KBM-7 (cell line): ENCODE measurements around the gene UBE2I.
A peak's percentile ranks its signal among the peaks of the same experiment; 100 is the strongest.

Experiments used
- DNase-seq: peaks from one replicate; pipeline ENCODE4 v3.0.0-alpha.2; 2015
- in situ Hi-C: fragments of 300-500 bp; cut with MboI; formaldehyde crosslinking; loops from 2 replicates; pipeline ENCODE4 v1.14.3; 2020; ENCODE audit warnings: low sequenced_read_pairs, low pct_unique_long_range_greater_than_20kb, mixed read lengths

Gene UBE2I

DNA sequence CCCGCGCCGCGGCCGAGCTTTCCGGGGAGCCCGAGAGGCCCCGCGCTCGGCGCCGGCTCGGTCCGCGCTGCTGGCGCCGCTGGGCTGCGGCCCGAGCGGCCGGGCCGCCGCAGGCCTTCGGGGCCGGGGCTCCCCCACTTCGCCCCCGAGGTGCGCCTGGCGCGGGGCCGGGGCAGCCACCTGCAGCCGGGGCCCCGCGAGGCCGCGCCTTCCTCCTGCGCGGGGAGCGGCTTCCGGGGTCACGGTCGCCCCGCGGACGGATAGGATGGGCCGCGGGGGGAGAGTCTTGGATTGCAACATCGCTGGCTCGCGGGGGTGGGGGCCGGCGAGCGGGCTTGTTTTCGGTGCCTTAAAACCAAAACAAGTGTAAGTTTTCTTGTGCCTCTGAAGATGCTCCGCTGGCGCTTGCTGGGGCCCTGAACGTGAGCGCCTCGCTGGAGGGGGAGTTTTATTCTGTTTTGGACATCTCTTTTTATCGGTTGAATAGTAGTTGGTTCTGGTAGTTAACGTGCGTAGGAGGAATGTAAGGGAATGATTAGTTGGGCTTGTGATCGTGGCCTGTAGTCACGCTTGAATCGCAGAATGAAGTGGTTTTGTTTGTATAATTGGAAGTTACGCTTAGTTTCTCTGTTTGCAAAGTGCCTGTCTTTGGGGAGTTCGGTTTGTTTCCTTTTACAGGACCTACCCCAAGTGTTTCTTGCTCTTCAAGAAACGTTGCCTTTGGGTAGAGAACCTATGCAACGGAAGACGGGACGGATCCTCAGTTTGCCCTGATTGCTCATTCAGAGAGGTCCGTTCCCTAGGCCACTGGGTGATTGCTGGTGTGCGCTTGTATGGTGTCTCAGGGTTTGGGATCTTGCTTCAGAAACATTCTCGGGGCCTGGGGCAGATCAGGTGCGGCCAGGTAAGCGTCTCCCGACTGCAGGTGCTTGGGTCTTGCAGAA is 724 bp downstream of the UBE2I start:
- in situ Hi-C loops: no loop called here
- peak; percentile 32 for DNase-seq

DNA sequence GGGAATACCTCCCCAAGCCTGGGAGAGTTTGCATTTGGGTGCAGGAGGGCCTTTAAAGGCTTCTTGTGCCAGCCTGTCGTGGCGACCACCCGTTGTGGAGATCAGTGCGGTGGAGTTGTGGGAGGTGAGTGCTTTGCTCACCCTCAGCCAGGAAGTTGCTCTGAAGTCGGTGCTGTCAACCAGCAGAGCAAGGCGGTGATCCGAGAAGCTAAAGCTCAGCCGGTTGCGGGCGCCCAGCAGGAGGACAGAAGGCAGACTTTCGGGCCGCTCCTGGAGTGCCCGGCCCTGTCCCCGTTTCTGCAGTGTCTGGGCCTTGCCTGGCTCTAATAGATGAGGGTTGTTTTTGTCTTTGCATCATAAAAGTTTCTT is 1.4 kb downstream of the UBE2I start:
- peak; percentile 37 for DNase-seq
- in situ Hi-C loops: no loop called here

DNA sequence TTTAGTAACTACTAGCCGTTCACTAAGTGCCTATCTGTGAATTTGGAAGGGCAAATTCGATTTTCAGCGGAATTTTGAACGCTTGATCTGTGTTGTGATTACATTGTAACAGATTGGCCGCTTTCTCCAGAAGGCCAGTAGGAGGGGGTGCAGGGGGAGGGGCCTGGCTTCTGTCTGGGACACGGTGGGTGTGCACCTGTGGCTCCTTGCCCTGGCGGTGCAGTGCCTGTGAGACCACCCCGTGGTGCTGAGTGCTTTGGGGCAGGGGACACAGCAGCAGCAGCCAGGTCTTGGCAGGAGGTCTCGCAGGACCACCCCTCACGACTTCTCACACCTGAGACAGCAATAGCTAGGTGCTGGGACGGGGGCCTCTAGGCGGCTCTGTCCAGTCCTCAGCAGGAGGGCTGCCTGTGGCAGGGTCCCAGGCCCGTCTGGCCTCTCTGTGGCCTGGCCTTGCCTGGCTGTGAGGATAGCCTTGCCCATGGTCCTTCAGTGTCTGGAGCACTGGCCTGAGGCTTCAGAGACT is 1.8 kb downstream of the UBE2I start:
- in situ Hi-C loops: no loop called here

DNA sequence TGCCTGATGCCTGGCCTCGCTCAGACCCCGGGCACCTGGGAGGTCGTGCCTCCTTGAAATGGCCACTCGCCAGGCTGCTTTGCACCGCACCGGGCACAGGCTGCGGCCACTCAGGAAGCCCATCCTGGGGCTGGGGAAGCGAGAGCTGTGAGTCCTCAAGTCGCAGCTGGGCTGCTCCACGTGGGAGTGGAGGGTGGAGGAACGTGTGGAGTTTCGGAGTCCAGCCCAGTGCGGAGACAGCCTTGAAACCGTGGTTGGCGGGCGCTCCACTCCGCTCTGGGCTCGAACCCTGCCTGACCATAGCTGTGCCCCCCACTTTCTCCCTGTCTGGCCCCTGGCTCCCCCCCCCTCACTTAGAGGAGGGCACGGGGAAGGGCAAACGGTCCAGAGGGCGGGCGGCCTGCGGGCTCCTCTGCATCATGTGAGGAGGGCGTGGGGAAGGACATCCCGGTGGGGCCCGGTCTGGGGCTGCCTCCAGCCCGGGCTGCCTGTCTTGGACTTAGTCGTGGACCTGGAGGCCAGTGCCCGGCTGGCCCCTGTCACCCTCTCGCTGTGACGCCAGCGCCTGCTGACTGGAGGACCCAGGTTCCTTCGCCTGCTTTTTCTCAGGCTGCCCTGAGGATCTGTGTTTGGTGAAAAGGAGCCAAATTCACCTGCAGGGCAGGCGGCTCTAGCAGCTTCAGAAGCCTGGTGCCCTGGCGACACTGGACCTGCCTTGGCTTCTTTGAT is 2.5 kb downstream of the UBE2I start:
- DNase-seq: no peak
- in situ Hi-C loops: no loop called here

More for the DNA sequence above, 1.8 kb downstream of the UBE2I start:
- no peak for DNase-seq

DNA sequence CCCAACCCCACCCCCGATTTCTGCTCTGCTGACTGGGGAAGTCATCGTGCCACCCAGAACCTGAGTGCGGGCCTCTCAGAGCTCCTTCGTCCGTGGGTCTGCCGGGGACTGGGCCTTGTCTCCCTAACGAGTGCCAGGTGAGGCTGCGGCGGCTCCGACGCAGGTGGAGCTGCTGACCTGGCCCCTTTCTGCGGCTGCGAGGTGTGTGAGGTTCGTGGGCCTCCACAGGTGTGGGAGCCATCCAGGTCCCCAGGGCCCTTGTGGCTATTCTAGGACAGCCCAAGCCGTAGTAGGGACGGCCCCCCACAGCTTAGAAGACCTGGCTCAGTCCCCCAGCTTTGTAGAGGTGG is 3.0 kb downstream of the UBE2I start:
- DNase-seq: no peak
- in situ Hi-C loops: no loop called here

DNA sequence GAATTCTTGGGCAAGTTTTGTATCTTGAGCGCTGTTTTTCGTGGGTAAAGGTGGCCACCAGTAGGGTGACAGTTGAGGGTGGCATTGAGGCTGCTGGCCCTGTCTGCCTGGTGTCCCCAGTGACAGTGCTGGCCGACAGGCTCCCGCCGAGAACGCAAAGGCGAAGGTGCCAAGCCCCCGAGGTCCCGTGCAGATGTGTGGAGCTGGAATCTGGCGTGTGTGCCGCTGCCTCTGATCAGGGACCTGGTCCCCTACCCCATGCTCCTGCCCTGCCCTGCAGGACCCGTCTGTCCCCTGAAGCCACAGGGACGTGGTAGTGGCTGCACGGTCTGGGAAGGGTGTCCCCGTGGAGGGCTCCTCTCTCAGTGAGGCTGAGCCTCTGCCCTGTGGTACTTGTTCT is 3.5 kb downstream of the UBE2I start:
- no peak for DNase-seq
- in situ Hi-C loops: no loop called here

DNA sequence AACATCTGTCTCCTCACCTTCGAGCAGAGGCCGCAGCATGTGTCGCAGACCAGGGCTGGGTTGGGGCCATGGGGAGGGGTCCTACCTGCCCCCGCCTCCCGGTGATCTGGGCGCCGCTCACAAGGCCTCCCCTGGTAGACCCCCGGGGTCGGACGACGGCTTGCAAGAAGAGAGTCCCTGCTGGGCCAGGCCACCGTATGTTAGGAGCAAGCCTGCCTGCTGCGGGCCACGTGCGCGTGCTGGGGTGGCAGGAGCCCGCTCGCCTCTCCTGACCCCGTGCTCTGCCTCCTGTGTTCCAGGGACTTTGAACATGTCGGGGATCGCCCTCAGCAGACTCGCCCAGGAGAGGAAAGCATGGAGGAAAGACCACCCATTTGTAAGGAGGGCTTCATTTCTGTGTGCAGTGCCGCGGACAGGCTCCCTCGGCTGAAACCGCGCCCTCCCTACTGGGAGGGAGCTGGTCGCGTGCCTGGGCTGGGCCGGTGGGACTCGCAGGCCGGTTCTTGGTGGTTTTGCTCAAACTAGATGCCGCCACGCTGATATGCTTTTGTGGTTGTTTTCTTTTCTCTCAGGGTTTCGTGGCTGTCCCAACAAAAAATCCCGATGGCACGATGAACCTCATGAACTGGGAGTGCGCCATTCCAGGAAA is 4.4 kb downstream of the UBE2I start:
- in situ Hi-C loops: no loop called here
- DNase-seq: no peak

DNA sequence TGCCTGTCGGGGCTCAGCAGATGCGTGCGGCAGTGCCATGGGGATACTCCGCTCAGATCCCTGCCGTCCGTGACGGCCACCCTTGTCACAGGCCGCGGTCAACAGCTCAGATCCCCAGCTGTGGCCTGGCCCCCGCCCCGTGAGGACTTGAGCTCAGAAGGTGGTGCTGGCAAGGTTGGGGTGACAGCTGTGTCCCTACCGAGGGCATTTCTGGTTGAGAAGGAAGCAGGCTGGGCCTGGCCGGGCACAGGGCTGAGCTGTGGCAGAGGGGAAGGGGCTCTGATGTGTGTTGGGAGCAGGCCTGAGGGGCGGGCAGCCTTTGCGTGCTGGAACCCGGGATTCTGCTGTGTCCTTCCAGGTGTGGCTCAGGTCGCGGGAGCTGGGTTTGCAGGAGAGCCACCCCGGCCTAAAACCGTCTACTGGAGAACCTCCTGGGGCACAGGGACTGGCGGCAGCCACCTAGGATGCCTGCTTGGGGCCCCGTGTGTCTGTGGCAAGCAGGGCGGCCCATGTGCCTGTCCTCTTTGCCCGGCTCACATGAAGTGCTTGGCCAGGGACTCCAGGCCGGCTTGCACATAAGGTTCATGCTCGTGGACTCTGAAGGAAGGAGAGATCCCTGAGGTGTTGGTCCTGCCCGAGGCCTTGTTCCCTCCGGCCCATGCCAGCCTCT is 5.1 kb downstream of the UBE2I start:
- DNase-seq: no peak
- in situ Hi-C loops: no loop called here

DNA sequence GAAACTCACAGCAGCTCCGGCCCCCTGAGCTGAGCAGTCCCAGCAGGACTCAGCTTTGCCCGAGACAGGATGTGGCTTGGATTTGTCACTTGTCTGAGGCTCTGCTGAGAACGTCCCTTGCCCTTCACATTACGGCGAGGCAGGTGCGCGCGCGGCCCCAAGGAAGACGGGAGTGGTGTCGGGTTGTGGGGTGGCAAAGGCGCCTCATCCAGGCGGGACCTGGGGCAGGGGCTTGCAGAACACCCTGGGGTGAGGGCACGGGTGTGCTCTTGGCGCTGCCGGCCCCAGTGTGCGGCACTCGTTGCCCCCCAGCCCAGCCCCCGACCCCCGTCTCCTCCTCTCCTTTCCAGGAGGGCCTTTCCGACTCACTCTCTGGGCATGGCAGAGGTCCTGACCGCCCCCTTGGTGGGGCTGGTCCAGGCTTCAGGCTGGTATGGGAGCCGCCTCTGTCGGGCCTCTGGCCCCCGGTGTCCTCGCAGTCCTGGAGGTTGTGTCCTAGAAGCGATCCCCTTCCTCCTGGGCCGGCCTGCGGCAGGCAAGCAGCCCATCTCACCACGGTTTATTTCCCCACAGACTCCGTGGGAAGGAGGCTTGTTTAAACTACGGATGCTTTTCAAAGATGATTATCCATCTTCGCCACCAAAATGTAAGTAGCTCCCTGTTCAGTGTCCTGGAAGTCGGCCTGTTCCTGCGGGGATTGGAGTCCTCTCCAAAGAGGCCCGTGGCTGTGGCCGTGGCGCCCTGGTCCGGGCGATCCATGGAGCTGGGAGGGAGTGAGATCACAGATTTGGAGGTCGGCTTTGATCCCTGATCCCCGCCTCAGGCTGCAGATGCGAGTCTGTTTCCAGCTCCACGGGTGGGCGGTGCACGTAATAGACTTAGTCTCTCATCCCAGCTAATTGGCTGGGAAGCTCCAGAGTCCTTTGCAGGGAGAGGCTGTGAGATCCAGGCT is 5.9 kb downstream of the UBE2I start:
- in situ Hi-C loops: no loop called here
- DNase-seq: no peak

DNA sequence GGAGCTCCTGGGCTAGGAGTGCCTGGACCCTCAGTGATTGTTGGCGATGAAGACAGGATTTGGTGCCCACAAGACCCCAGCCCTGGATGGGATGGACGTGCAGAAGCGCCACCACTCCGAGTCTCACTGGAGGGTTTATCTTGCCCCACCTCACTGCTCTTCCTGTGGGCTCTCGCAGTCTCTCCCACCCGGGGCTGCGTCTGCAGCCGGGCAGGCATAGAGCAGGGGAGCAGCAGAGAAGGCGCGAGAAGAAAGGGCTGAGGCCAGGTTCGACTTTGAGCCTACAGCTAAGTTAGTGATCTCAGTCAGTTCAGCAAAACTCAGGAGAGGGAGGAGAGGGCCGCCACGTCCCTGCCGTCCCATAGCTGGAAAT is 6.6 kb downstream of the UBE2I start:
- DNase-seq: no peak
- in situ Hi-C loops: no loop called here

DNA sequence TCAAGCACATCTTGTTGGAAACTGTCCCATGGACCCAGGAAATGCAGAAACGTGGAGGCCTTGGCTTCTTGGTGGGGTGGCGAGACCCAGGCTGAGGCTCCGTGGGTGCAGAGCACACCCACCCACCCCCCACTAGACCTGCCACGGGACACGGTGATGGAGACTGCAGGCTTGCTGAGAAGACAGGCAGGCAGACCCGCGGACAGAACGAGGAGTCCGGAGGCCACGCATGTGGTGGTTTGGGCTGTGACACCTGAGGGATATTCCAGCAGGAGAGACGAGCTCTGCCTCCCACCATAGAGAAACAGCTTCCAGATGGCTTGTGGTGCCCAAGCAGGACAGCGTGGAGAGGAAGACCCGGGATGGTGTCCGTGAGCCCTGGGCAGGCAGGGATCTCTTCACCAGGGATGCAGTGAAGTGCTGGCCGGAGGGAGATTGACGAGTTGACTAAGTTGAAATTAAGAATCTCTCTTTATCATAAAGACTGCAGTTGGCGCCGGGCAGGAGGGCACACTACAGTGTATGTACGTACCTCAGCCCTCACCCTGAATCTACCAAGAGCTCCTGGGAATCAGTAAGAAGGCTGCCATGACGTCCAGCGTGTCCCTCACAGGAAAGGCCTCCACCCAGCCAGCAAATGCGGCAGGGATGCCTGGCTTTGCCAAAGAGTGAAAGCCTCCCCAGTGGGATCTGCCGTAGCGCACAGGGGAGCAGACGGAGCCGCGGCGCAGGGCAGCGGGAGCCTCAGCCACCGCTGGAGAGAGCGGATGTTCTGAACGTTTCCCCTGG is 8.2 kb downstream of the UBE2I start:
- DNase-seq: no peak
- in situ Hi-C loops: no loop called here

DNA sequence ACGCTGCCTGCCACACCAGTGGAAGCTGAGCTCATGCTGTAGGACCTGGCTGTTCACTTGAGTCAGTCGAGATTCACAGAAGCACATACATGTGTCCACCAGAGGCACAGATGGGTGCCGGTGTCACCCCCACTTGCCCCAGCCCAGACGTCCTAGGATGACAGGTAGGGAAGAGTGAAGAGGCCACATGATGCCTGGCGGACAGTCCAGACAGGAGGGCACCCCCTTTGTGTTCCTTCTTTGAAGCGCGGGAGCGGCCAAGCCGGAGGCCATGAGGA is 8.8 kb downstream of the UBE2I start:
- DNase-seq: no peak
- in situ Hi-C loops: no loop called here

DNA sequence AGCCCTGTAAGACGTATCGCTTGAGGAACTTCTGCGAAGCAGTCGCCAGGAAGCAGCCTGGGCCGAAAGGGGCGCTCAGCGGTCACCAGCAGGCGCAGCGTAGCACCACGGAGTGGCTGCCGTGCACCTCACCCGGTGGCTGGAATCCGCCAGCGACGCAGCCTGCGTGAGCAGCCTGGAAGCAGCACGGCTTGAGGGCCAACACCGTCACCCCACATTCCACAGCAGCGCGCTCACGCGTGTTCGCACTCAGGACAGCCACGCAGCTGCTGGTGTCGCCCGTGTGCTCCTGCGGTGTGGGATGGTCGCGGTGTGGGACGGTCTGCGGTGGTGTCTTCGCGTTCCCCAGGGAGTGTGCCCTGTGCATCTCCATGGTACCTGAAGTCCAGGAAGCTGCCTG is 9.6 kb downstream of the UBE2I start:
- no peak for DNase-seq
- in situ Hi-C loops: no loop called here

DNA sequence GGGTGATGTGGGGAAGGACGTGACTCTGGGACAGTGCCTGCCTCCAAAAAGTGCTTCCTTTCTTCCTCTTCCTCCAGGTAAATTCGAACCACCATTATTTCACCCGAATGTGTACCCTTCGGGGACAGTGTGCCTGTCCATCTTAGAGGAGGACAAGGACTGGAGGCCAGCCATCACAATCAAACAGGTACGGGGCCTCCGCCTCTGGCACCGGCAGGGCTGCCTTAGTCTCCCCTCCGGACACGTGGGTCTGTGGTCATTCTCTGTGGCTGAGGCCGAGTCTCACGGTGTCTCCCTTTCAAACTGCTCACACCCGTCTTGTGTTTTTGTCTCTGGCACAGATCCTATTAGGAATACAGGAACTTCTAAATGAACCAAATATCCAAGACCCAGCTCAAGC is 10.7 kb downstream of the UBE2I start:
- in situ Hi-C loops: no loop called here
- DNase-seq: no peak

DNA sequence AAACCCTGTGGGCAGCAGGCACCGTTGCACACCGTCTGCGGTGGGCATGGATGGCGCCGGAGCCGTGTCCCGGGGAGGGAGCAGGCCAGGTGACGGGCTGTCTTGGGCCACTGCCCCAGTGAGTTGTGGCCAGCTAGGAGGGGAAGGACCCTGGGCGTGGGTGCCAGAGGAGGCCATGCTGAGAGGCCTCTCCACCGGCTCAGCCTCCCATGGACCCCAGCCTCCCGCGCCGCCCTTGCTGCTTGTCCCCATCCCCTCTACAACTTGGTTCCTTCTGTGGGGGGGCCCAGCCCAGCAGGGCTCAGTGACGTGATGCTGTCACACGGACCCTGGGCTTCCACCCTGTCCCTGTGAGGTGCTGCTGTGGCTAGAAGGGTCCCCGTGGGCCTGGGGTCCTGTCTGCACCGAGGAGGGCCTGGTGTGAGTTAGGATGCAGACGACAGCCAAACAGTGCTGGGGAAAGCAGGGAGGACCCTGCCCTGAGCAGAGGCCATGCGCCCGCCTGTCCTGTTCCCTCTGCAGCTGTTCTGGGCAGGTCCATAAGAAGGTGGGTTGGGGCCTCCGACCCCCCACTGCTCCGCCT is 11.3 kb downstream of the UBE2I start:
- in situ Hi-C loops: no loop called here
- no peak for DNase-seq

DNA sequence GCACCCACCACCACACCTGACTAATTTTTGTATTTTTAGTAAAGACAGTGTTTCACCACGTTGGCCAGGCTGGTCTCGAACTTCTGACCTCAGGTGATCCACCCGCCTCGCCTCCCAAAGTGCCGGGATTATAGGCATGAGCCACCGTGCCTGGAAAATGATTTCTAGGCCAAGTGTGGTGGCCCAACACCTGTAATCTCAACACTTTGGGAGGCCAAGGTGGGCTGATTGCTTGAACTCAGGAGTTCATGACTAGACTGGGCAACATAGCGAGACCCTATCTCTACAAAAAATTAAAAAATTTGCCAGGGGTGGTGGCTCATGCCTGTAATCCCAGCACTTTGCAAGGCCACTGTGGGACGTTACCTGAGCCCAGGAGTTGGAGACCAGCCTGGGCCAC is 13.0 kb downstream of the UBE2I start:
- in situ Hi-C loops: no loop called here
- DNase-seq: no peak

DNA sequence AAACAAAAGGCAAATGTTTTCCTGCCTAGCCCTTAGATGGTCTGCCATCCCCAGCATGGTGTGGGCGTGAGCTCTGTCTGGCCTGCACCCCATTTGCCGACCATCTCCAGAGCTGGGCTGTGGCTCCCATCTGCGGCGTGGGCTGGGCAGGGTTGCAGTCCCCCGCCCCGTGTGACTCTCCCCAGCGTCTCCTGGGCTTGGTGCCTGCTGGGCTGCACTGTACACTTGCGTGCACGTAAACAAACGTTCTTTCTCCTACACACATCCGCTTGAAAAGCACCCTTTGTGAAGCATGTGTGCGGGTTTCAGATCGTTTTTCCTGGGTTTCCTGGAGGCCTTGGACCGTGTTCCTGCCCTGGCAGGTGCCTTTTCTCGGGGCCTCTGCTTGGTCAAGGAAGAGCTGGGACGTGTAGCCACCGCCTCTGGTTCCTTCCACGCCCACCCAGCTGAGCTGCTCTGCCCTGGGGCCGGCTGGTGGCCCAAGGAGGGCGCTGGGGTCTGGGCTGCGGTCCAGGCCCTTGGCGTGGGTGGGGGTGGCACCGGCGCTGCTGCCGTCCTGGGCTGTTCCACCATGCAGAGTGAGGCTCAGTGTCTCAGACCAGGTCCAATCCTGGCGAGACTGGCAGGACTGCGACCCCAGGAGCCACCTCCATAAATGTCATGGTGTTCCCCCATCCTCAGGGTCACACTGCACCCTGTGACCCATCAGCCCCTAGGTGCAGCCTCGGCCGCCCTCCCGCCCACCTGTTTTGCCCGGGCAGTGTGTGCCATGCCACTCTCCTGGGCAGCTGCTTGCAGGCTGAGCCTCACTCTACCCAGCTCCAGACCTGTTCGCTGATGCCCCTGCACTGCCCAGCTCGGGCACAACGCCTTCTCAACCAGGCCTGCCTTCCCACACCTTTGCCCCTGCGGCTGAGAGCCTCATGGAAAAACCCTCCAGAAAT is 14.1 kb downstream of the UBE2I start:
- in situ Hi-C loops: no loop called here
- DNase-seq: no peak
